Mammary epithelial cell (primary cell): ENCODE results near the gene ERVV-1.

Experiments used
- EZH2 ChIP-seq: IDR thresholded peaks from 2 replicates; pipeline ENCODE4 v1.6.1; 2012; ENCODE audit warnings: low read length, inconsistent platforms, borderline replicate concordance
- TF ChIP-seq, protein P1 (sequence below), 2 donors: IDR thresholded peaks in 1 of 2; conservative IDR thresholded peaks in 1 of 2; 2 replicates each; pipeline ENCODE4 v1.5.1; 2011 to 2012; ENCODE audit warnings: inconsistent platforms in 2 of 2, low read length in 2 of 2, mild to moderate bottlenecking in 2 of 2, control low read depth in 1 of 2, low read depth in 1 of 2; ENCODE audit not compliant: insufficient read depth in 1 of 2; ENCODE audit errors: extremely low read depth in 1 of 2

DNA sequence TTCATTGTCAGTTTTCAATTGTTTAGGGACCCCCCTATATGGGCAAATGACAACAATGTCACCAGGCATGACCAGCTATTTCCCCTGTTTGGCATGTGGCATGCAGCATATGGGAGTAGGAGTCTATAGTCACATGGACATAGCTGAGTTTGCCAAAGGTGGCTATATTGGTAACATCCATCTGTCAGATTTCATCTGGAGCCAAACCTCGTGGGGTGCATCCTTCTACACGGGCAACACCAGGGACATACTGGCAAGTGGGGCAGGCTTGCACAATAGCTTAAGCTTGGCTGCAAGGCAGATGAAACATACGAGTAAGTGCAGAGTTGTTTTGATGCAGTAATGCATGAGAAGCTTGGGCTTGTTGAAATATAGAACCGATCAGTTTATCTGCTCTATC, 26.5 kb upstream of the ERVV-1 start:
- TF ChIP-seq, protein P1, sequence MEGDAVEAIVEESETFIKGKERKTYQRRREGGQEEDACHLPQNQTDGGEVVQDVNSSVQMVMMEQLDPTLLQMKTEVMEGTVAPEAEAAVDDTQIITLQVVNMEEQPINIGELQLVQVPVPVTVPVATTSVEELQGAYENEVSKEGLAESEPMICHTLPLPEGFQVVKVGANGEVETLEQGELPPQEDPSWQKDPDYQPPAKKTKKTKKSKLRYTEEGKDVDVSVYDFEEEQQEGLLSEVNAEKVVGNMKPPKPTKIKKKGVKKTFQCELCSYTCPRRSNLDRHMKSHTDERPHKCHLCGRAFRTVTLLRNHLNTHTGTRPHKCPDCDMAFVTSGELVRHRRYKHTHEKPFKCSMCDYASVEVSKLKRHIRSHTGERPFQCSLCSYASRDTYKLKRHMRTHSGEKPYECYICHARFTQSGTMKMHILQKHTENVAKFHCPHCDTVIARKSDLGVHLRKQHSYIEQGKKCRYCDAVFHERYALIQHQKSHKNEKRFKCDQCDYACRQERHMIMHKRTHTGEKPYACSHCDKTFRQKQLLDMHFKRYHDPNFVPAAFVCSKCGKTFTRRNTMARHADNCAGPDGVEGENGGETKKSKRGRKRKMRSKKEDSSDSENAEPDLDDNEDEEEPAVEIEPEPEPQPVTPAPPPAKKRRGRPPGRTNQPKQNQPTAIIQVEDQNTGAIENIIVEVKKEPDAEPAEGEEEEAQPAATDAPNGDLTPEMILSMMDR (conservative IDR thresholded peaks at IDR 0.05 in 1 of 2, IDR thresholded peaks at IDR 0.05 in 1 of 2; ENCODE audit: extremely low read depth in 1 of 2, insufficient read depth in 1 of 2, low read depth in 1 of 2, low read length in 2 of 2), result no peak
- TF ChIP-seq EZH2, result no peak
